Right renal cortex interstitium (tissue), 3 donors: Measurements from ENCODE around the gene PHACTR3. TPM values are rescaled to one million over a fixed set of nuclear protein-coding genes. Genes with fewer than 3 reads are reported as not detected.
A peak's percentile ranks its signal among the peaks of the same experiment; 100 is the strongest.

Experiments used
- DNase-seq, 3 donors: peaks; one replicate each; pipeline ENCODE4 v3.0.0-alpha.2; 2013; ENCODE audit warnings: low read depth in 3 of 3, low spot score in 2 of 3
- polyA plus RNA-seq, 3 donors: library from polyadenylated mRNA; unstranded; fragments of 120-200 nt; gene quantifications; one replicate each; pipeline ENCODE4 v1.2.1, GENCODE V29; 2013; ENCODE audit not compliant: insufficient read length in 3 of 3

PHACTR3 gene
- polyA plus RNA-seq, 3 donors: 12.8 to 13.2 (median 12.9) TPM

DNA sequence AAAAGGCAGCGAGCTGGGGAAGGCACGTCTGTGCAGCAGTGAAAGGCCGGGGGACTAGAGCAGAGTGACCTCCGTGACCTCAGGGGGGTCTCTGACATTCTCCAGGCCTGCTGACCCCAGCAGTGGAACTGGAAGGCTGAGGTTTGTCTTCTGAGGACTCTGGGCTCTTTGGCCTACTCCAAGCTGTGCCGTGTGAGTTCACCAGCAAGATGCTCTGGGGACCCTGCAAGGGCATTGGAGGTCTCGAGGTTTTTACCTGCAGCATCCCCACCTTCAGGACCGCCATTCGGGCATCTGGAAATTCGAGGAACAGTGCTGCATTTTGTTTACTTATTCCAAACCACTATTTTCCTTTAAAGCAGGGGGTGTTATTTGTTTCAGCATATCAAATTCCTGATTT lies 140.9 kb downstream of the PHACTR3 start:
- no peak for DNase-seq

DNA sequence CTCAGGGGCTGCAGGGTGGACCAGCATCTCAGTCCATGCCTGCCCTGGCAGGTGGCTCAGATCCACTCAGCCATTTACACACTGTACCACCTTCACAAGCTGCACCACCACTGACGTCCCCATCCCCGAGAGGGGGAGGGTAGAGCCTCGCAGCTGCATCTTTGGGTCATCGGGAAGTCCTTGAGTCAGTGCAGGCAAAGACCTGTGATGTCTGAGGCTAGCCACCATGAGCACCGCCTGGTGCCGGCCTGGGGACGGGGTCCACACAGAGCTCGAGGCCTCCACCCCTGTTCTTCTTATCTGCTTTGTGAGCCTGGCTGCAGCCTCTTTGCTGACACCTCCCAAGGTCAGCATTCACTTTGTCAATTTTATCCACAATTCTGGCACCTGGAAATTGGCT lies 141.4 kb downstream of the PHACTR3 start:
- no peak for DNase-seq

DNA sequence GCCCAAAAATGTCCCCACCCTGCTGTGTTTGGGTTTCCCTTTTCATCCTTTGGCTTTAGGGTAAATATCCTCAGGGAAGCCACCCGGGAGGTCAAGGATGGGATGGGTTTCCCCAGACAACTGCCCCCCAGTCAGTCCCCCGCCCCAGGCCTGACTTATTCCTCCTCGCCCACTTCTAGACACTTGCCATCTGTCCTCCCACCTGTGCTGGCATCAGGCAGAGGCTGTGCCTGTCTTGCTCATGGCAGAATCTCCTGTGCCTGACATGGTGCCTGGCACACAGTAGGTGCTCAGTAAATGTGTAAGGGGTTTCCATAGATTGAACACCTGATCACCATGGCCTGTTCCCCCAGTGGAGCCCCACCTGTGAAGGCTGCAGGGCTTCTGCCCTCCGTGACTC lies 141.8 kb downstream of the PHACTR3 start:
- DNase-seq: no peak

DNA sequence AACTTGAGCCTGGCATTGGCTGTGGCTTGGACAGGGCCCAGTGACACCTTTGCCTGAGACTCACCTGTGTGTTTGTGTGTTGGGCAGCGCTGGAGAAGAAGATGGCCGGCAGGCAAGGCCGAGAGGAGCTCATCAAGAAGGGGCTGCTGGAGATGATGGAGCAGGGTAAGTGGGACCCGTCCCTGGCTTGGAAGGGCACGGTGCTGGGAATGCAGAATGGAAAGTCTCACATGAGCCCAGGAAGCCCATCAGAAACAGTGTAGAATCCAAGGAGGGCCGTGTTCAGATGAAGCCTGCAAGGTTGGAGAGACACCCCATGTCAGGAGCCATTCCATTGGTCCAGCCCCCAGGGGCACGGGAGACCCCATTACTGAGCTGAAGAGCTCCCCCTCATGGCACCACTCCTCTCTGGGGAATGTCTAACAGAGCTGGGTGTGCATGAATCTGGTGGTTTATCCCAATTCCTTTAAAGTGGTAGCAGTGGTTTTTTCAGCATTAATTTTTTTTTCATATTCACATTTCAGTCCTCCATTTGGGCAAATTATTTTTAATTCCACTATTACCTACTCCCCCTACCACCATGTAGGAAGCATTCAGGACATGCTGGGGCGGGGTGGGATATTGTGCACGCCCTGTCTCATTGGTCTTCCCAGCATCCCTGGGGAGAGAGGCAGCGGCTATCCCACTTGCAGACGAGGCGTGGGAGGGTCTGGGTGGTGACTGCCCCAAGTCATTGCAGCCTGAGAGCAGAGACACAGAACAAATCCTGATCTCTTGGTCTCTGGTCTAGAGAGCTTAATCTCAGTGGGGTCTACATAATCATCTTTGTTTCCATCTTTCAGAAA lies 143.6 kb downstream of the PHACTR3 start:
- no peak for DNase-seq

DNA sequence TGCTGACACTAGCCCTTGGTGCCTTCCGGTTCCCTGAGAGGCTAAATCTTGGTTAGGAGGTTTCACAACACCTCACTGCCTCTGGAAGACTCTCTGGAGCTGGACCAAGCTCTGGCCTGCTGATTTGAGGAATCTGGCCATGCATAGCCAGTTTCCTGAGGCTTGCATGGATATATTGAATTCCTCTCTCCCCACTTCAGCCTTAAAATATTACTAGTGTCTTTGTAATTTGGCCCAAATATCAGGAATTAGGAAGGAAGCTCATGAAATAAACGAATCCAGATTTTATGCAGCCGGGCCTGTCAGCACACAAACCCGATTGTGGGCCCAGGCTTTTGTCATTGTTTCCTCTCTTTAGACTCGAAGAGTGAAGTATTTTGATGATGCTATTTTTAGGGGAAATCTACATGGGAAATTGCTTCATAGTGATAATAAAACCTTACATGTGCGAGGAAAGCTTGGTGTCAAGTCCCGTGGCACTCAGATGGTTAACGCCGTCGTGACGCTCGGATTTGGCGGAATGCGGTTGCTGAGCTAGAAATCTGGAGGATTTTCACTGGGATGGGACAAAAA lies 144.4 kb downstream of the PHACTR3 start:
- no peak for DNase-seq

DNA sequence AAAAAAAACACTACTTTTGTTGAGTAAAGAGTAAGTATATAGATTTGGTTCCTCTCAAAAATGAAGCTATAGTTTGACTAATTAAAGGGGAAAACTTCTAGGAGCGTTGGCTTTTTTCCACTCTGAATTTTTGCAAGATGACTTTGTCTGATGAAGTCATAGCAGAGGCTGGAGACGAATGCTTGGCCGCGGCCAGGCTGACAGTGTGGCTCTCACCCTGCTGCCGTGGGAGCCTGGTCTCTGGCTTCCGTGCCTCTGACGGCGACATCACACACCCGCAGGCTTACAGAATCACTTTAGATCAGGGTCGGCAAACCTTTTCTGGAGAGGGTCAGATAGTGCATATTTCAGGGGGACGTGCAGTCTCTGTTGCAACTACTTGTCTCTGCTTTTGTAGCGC lies 145.0 kb downstream of the PHACTR3 start:
- DNase-seq: no peak

DNA sequence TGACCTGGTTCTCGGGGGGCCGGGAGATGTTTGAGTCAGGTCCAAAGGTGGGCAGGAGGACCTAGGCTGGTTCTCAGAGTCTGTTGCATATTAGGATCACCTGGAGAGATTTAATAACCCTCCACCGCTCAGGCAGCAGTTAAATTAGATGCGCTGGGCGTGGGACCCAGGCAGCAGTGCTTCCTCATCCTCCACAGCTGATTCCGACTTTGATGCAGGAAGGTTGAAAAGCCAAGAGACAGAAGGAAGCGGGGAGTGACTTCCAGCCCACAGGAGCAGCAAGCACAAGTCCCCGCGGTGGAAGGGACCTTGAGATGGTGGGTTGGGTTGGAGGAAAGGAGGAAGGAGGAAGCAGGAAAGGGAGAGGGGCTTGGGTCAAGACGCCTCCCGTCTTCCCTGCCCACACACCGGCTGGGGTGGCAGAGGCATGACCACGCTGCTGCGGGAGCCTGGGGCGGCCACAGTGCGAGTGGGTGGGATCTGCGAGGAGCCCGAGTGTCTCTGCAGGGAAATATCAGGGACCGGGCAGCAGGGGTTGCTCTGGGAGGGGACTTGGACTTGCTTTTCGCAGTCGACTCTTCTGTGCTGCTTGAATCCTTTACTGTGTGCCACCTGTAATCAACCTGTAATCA lies 146.0 kb downstream of the PHACTR3 start:
- DNase-seq: no peak

DNA sequence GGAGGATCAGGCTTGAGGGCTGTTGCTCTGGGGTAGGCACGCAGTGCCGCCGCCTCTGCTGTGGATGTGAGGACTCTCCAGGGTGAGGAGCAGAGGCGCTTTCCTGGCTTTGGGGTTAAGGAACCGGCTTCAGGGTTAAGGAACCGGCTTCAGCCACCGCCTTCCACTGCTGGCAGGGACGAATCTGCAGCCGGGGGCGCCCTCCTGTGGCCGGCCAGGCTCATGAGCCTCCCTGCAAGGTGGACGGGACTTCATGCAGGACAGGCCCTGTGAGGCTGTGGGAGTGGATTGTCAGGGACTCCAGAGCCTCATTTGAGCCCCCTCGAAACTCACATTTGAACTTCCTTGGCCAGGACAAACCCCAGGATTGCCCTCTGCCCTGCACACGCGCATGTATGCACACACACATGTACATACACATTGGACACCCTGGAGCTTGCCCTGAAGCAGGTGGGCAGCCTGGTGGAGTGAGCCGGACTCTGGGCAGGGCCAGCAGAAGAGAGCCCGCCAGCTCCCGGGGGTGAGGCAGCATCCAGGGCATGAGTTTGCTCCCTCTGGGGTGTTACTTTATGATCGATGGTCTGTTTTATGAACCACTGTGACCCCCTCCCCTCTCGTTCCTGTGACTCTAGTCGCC lies 146.9 kb downstream of the PHACTR3 start:
- peak; percentile 10 to 41 (median 38) for DNase-seq

DNA sequence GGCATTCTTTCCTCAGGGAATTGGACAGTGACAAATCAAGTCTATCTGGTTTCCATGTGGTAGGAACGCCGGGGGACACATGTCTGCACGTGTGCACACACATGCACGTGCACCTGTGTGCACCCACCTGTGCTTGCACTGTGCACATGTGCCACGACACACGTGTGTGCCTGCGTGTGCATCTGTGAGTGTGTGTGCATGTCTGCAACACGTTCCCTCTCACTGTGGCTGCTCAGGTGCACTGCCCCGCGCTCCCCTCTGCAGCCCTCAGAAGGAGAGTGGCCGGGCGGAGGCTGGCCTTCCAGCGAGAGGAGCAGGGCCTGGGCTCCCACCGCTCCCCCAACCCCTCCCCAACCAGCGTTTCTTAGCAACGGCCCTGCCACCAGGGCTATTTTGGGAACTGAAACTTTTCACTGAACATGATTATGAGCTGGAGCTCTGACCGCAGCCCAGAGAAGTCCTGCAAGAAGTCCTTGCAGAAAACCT lies 147.8 kb downstream of the PHACTR3 start:
- no peak for DNase-seq

DNA sequence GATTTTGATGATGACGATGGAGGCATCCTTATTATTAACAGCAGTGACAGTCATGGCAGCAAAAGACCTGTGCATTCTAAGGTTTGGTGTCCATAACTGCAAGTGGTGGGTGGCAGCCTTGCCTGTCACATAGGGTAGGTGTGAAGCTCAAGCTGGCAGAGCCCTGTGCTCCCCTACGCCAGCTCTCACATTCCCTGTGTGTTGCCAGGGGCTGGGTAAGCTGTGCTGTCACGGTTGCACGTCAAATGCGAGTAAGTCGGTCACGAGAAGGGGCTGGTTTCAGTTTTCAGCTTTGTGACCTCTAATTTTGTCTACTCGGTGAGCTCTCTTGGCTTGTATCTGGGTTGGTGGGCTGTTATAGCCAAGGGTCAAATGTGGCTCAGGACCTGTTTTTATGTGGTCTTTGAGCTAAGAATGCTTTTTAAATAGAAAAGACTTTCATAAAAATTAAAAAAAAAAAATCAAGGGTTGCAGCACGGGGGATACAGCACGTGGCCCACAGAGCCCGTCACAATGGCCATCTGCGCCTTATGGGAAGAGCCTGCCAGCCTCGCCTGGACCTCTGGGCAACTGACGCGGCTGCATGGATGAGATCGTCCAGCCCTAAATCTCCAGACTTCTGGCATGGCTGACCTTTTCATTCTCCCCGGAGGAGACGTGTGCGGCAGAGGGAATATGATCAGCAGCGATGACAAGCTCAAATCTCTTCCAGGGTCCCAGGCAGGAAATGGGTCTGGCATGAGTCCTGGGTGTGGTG lies 148.5 kb downstream of the PHACTR3 start:
- DNase-seq: no peak

DNA sequence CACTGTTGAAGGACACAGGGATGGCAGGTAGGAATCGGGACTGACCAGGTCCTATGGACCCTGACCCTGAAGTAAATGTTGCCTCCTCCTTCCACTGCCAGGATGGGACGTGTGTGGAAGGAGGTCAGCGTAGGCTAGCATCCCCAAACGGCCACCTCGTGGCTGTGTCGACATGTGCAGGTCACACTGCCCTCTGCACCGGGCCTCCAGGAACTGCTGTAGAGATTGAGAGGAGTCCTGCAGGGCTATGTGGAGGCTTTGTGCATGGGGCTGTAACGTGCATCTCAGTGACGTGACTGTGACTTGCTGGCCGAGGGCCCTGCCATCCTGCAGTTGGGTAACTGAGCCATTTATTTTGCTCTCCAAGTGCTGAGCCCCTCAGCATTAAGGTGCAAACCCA lies 149.5 kb downstream of the PHACTR3 start:
- no peak for DNase-seq

DNA sequence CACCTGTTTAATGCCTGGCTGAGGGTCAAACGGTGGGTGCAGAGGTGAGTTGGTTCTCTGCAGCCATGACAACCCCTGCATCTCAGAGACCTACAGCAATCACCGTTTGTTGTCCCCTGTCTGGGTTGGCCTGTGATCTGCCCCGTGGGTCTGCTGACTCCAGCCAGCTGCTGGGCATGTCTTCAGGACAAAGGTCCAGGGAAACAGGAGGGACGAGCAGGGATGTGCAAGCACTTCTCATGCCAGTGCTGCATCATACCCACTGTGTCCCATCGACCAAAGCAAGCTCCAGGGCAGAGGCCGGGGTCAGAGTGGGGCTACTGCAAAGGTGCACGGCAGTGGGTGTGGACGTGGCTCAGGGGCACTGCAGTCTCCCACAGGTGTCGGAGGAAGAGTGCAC lies 150.2 kb downstream of the PHACTR3 start:
- DNase-seq: no peak

DNA sequence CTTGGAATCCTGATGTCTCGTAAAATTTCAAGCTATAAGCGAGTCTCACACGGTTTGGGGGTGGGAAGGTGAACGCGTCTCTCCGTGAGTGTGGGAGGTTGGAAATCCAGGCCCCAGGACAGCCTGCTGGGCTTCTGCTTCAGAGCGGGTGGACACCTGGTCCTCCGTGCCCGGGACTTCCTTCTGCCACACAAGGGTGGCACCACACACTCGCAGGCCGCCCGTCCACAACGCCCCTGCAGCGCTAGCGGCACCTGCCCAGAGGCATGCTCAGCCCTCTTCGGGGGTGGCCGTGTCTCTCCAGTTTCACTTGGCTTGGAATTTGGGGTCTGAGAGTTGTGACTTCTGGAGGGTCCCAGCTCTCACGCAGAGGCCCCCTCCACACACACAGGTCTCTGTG lies 151.9 kb downstream of the PHACTR3 start:
- DNase-seq: no peak

DNA sequence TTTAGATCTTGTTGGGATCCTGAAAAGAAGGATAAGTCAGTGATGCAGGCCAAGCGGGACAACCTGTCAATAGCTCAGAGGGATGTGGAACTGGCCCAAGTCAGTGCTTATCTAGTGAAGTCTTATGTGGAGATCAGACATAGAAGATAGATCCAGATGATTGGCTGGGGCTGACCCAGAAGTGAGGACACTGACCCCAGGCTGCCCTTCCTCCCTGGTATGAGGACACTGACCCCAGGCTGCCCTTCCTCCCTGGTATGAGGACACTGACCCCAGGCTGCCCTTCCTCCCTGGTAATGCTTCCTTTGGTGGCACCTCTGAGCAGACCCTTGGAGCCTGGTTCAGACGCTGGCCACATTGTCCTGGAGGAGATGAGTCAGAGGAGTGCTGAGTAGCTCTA lies 159.7 kb downstream of the PHACTR3 start:
- DNase-seq: no peak

DNA sequence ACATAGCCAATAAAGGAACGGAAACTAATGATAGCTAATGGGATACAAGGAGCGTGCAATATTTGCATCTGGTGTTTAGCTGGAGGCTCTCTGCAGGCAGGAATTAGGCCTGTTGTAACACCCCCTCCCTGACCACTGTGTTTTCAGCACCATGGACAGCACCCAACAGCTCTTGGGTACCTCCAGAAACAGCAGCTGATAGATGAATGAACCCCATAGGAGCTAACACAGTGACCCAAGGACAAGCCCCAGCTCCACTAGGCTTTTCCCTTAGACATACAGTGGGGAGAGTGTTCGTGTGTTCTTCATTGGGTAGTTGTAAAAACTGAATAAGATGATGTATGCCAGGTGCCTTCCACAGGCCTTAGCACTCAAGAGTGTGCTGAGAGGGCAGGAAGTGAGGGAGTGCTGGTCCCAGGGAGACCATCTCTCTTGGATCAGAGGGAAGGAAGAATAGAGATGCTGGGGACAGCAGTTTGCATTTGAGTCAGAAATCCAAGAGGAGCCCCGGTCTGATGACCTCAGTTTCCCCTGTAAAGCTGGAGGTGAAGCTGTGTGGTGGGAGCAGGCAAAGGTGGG lies 161.3 kb downstream of the PHACTR3 start:
- DNase-seq: no peak

DNA sequence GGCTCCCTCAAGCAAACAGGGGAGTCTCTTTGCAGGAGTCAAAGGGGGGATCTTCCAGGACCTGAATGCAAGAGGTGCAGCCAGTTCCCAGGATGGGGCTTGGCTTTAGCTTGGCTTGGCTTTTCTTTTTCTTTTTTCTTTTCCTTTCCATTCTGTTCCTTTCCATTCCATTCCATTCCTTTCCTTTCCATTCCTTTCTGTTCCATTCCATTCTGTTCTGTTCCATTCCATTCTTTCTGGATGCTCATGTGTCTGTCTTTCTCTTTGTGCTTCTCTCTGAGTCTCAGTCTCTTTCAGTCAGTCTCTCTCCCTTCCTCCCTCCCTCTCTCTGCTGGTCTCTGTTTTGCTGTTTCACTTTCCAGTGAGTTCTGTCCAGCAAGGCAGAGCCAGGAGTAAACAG lies 163.3 kb downstream of the PHACTR3 start:
- no peak for DNase-seq

DNA sequence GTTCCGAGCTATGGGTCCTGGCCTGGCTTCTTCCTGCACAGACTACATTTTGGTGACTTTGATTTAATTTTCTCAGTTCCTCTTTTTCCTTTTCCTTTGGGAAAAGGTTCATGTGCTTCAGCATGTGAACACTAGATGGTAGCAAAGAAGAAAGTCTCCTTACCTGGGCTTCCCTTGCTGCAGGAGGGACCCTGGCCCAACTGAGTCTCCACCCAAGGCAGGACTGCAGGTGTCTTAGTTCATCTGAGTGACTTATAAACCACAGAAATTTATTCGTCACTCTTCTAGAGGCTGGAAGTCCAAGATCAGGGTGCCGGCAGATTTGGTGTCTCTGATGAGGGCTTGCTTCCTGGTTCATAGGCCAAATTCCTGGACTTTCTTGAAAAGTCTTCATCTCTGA lies 165.9 kb downstream of the PHACTR3 start:
- no peak for DNase-seq

DNA sequence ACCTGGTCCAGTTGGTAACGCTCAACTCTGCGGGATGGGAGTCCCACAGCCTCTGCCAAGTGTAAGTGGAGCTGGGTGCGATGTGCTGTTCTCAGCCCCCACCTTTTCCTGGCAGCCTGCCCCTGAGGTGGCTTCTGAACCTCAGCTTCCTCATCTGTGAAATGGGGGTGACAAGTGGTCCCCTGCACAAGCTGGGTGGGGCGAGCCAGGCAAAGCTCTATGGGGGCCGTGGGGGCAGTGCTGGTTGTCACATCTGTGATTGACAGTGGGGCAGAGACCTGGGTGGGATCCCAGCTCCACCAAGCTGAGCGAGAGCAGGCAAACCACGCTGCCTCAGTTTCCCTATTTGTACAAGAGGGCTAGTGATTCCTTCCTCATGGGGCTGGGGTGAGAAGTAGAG lies 166.5 kb downstream of the PHACTR3 start:
- no peak for DNase-seq

DNA sequence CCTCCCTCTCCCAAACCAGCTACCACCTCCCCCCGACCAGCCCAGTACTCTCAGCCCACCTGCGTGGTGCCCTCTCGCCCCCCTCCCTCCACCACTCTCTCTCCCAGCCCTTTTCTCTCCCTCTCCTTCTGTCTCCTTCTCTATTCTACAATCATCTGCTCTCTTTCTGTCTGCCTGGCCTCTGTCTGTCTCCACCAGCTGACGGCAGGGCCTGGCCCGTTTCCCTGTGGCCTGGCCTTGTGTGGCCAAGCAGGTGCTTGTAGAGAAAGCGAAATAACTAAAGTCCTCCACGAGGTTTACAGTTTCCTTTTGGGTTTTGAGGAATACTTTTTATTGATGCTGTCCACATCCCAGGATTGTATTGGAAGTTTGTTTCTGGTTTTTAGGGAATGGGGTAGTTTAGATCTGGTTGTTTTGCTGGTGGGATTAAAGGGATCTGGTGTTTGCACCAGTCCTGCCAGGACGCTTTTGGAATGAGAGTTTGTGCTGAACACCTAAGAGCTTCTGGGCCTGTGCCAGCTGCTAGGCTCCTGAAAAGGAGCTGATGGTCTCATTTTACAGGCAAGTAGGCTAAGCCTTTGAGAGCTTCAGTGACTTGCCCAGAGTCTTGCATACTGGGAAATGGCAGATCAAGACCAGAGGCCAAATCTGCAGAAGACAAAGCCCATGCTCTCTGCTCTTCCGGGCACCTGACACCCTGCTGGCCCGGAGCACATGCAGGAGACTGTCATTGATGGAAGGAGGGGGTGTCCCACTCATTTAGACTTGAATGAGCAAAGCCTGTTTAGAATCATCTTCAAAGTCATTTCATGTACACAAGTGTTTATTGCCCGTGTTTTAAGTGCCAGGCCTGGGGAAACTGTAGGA lies 167.4 kb downstream of the PHACTR3 start:
- no peak for DNase-seq

DNA sequence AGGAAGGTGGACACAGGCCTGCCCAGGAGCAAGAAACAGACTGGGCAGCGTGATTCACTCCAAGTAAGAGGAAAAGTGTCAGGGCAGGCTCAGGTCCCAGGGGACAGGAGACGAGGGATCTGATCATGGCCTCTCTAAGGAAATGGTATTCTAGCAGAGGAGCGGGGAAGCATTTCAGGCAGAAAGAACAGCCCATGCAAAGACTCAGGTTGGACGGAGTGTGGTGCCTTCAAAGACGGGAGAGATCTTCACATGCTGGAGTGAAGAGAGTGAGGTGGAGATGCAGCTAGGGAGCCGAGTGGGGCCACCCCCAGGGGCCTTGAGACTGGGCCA lies 168.0 kb downstream of the PHACTR3 start:
- no peak for DNase-seq
